Gastroesophageal sphincter (tissue), 2 donors: ENCODE results near the gene CCDC27.

Source experiments
- POLR2A ChIP-seq, 2 donors: fragments of 450-650 bp; IDR thresholded peaks; one replicate each; pipeline ENCODE4 v1.6.1; 2017; ENCODE audit warnings: antibody characterized with exemption in 2 of 2, mild to moderate bottlenecking in 2 of 2, moderate library complexity in 1 of 2
- POLR2AphosphoS5 ChIP-seq: sonication (generic); formaldehyde crosslinking; IDR thresholded peaks from one replicate; pipeline ENCODE4 v1.6.1; 2017; ENCODE audit warnings: antibody characterized with exemption

- TF ChIP-seq POLR2A (IDR thresholded peaks at IDR 0.05) (no peak), POLR2AphosphoS5 (no peak)
These were observed 15.2 kb downstream of the CCDC27 start for GRCh38 chr1:3767328-3767925.
